ENCODE measurements around the gene FCHSD2.
A peak's percentile ranks its signal among the peaks of the same experiment; 100 is the strongest.
"Not testable (repeated sequence)": the region's sequence is repeated elsewhere in the genome, so short reads cannot be mapped to it uniquely, and the experiment has no call there.

The FCHSD2 gene

GRCh38 chr11:73147771-73148681 lies 5.9 kb upstream of the FCHSD2 start:
- DNase-seq: no peak

GRCh38 chr11:73145986-73146575 lies 4.0 kb upstream of the FCHSD2 start:
- DNase-seq: no peak

- no peak for DNase-seq
These were observed 1.2 kb upstream of the FCHSD2 start for GRCh38 chr11:73143126-73143838.

GRCh38 chr11:73141309-73142127 lies 600 bp downstream of the FCHSD2 start:
- peak; percentile 60 for DNase-seq

GRCh38 chr11:73141031-73141308 lies 1.1 kb downstream of the FCHSD2 start:
- DNase-seq: no peak

- no peak for DNase-seq
These were observed 1.7 kb downstream of the FCHSD2 start for GRCh38 chr11:73140213-73141030.

GRCh38 chr11:73139476-73140198 lies 2.5 kb downstream of the FCHSD2 start:
- no peak for DNase-seq

- DNase-seq: no peak
These were observed 4.2 kb downstream of the FCHSD2 start for GRCh38 chr11:73137944-73138274.

- DNase-seq: no peak
These were observed 4.7 kb downstream of the FCHSD2 start for GRCh38 chr11:73137262-73137943.

GRCh38 chr11:73136722-73137121 lies 5.4 kb downstream of the FCHSD2 start:
- not testable (repeated sequence) for DNase-seq

- DNase-seq: no peak
These were observed 6.5 kb downstream of the FCHSD2 start for GRCh38 chr11:73135346-73136284.

- not testable (repeated sequence) for DNase-seq
These were observed 9.8 kb downstream of the FCHSD2 start for GRCh38 chr11:73132349-73132748.

GRCh38 chr11:73130181-73130580 lies 11.9 kb downstream of the FCHSD2 start:
- no peak for DNase-seq

GRCh38 chr11:73129198-73129597 lies 12.9 kb downstream of the FCHSD2 start:
- no peak for DNase-seq

- no peak for DNase-seq
These were observed 15.2 kb downstream of the FCHSD2 start for GRCh38 chr11:73126804-73127480.

- DNase-seq: no peak
These were observed 17.3 kb downstream of the FCHSD2 start for GRCh38 chr11:73124800-73125199.

- not testable (repeated sequence) for DNase-seq
These were observed 18.2 kb downstream of the FCHSD2 start for GRCh38 chr11:73123892-73124291.

- DNase-seq: no peak
These were observed 20.4 kb downstream of the FCHSD2 start for GRCh38 chr11:73121692-73122091.

GRCh38 chr11:73117071-73117470 lies 25.0 kb downstream of the FCHSD2 start:
- DNase-seq: no peak

Measured in stimulated activated CD4-positive, alpha-beta T cell treated with anti-CD3 and anti-CD28 coated beads, Interleukin-1b, Interleukin-23, amount 100 ng/mL, for 48 hours (primary cell).